CD4-positive, alpha-beta T cell treated with Interleukin-1 beta for 1 hour (primary cell): ENCODE measurements around the gene PDE4B.

Experiments
- DNase-seq, 2 donors: peaks; one replicate each; pipeline ENCODE4 v3.0.0-alpha.2; 2020 to 2022

PDE4B gene

GRCh38 chr1:66372522-66373101 lies 579.9 kb downstream of the PDE4B start:
- DNase-seq: no peak

- DNase-seq: no peak
Measured at GRCh38 chr1:66373157-66373591, 580.5 kb downstream of the PDE4B start.

- DNase-seq: no peak
Measured at GRCh38 chr1:66374148-66374547, 581.5 kb downstream of the PDE4B start.

GRCh38 chr1:66374561-66375111 lies 581.9 kb downstream of the PDE4B start:
- peak; percentile 47 to 57 for DNase-seq

GRCh38 chr1:66375125-66375524 lies 582.4 kb downstream of the PDE4B start:
- DNase-seq: no peak

GRCh38 chr1:66380452-66381212 lies 587.9 kb downstream of the PDE4B start:
- DNase-seq: peak in 1 of 2 donors; percentile 81

GRCh38 chr1:66381621-66382275 lies 589.1 kb downstream of the PDE4B start:
- DNase-seq: no peak

- no peak for DNase-seq
Measured at GRCh38 chr1:66383168-66383567, 590.5 kb downstream of the PDE4B start.

GRCh38 chr1:66383611-66384010 lies 590.9 kb downstream of the PDE4B start:
- DNase-seq: no peak

GRCh38 chr1:66384258-66384921 lies 591.7 kb downstream of the PDE4B start:
- no peak for DNase-seq

- DNase-seq: no peak
Measured at GRCh38 chr1:66386712-66387111, 594.0 kb downstream of the PDE4B start.

GRCh38 chr1:66388913-66389312 lies 596.2 kb downstream of the PDE4B start:
- no peak for DNase-seq

- DNase-seq: peak in 1 of 2 donors; percentile 29
Measured at GRCh38 chr1:66393586-66394287, 601.0 kb downstream of the PDE4B start.

- DNase-seq: no peak
Measured at GRCh38 chr1:66394603-66395002, 601.9 kb downstream of the PDE4B start.

- DNase-seq: peak in 1 of 2 donors; percentile 64
Measured at GRCh38 chr1:66395202-66396061, 602.7 kb downstream of the PDE4B start.

GRCh38 chr1:66396212-66396890 lies 603.7 kb downstream of the PDE4B start:
- peak in 1 of 2 donors; percentile 17 for DNase-seq

GRCh38 chr1:66397192-66397591 lies 604.5 kb downstream of the PDE4B start:
- no peak for DNase-seq

GRCh38 chr1:66399888-66400529 lies 607.3 kb downstream of the PDE4B start:
- DNase-seq: no peak

- no peak for DNase-seq
Measured at GRCh38 chr1:66400660-66401059, 608.0 kb downstream of the PDE4B start.

GRCh38 chr1:66401244-66401643 lies 608.5 kb downstream of the PDE4B start:
- DNase-seq: no peak
